Measurements from ENCODE around the gene ATG5.

Gene ATG5

GRCh38 chr6:106186172-106186571 lies 139.4 kb downstream of the ATG5 start:
- Histone ChIP-seq H3K9ac (ENCODE audit: low read length) (no peak overlapping the region), H3K56ac (ENCODE audit: low read length) (no peak overlapping the region), H3K4ac (ENCODE audit: low read depth, low read length) (no peak overlapping the region), H3K4me2 (ENCODE audit: low read length) (no peak overlapping the region), H2BK120ac (ENCODE audit: low read depth, low read length) (no peak overlapping the region), H3K23ac (ENCODE audit: low read length) (no peak overlapping the region), H3K79me1 (ENCODE audit: low read length) (no peaks in the 10 kb centered on the region), H3K4me3 (ENCODE audit: low read length) (no peak overlapping the region), H4K5ac (ENCODE audit: low read length) (no peak overlapping the region), H3K27me3 (ENCODE audit: insufficient read depth, low read length, poor library complexity) (no peaks in the 10 kb centered on the region), H2BK5ac (ENCODE audit: low read length) (no peak overlapping the region), H3K18ac (ENCODE audit: low read length) (no peak overlapping the region), H4K8ac (ENCODE audit: low read depth, low read length) (no peak overlapping the region), H3K36me3 (ENCODE audit: control insufficient read depth, insufficient read depth, low read length) (no peaks in the 10 kb centered on the region), H3K4me1 (ENCODE audit: control insufficient read depth, low read depth, low read length) (peaks cover 4% of the 10 kb centered on the region), H3K27ac (ENCODE audit: low read depth, low read length) (no peak overlapping the region), H2AK5ac (ENCODE audit: low read length) (no peak overlapping the region), H3K79me2 (ENCODE audit: control insufficient read depth, insufficient read depth, low read length) (no peaks in the 10 kb centered on the region), H2BK15ac (replicated peaks; ENCODE audit: low read depth) (no peak overlapping the region)
- no CpG with 5 or more reads among the region's 3 CpGs for WGBS (ENCODE audit: extremely low coverage, insufficient coverage, low lambda C conversion rate)
- DNase-seq = peak; percentile 46

DNA sequence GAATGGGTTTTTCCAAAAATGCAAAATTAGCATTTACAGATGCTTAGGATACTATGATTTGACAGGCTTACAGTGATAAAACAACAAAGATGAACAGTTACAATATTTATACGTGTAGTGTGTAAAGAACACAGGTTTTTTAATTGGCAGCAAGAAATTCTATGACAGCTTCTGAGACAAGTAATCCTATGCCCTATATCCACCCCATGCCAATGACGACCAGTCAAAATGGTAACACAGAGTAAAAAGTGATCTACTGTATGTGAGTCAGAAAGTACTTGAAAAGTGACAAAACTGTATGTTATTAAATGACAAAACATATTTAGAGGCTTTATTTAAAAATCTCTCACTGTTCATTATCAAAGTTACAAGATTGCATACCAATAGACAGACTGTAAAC lies 139.9 kb downstream of the ATG5 start:
- H2BK5ac ChIP-seq (ENCODE audit: low read length) = no peak overlapping the region
- no CpG with 5 or more reads among the region's 2 CpGs for WGBS (ENCODE audit: extremely low coverage, insufficient coverage, low lambda C conversion rate)
- H2BK120ac ChIP-seq (ENCODE audit: low read depth, low read length) = no peak overlapping the region
- no peaks in the 10 kb centered on the region for H3K79me1 ChIP-seq (ENCODE audit: low read length)
- no peak overlapping the region for H4K5ac ChIP-seq (ENCODE audit: low read length)
- peaks cover 4% of the 10 kb centered on the region for H3K4me1 ChIP-seq (ENCODE audit: control insufficient read depth, low read depth, low read length)
- H3K23ac ChIP-seq (ENCODE audit: low read length) = no peak overlapping the region
- H4K8ac ChIP-seq (ENCODE audit: low read depth, low read length) = no peak overlapping the region
- no peak overlapping the region for H3K18ac ChIP-seq (ENCODE audit: low read length)
- H3K27me3 ChIP-seq (ENCODE audit: insufficient read depth, low read length, poor library complexity) = no peaks in the 10 kb centered on the region
- no peak overlapping the region for H3K56ac ChIP-seq (ENCODE audit: low read length)
- no peak overlapping the region for H3K27ac ChIP-seq (ENCODE audit: low read depth, low read length)
- no peaks in the 10 kb centered on the region for H3K79me2 ChIP-seq (ENCODE audit: control insufficient read depth, insufficient read depth, low read length)
- H3K4me3 ChIP-seq (ENCODE audit: low read length) = no peak overlapping the region
- no peak overlapping the region for H2BK15ac ChIP-seq (replicated peaks; ENCODE audit: low read depth)
- H3K4ac ChIP-seq (ENCODE audit: low read depth, low read length) = no peak overlapping the region
- H3K9ac ChIP-seq (ENCODE audit: low read length) = no peak overlapping the region
- no peak overlapping the region for H2AK5ac ChIP-seq (ENCODE audit: low read length)
- no peak overlapping the region for H3K4me2 ChIP-seq (ENCODE audit: low read length)
- DNase-seq = no peak
- H3K36me3 ChIP-seq (ENCODE audit: control insufficient read depth, insufficient read depth, low read length) = no peaks in the 10 kb centered on the region

- Histone ChIP-seq H3K4me2 (ENCODE audit: low read length) (no peak overlapping the region), H3K4me3 (ENCODE audit: low read length) (no peak overlapping the region), H2BK5ac (ENCODE audit: low read length) (no peak overlapping the region), H3K27me3 (ENCODE audit: insufficient read depth, low read length, poor library complexity) (no peaks in the 10 kb centered on the region), H3K4ac (ENCODE audit: low read depth, low read length) (no peak overlapping the region), H3K4me1 (ENCODE audit: control insufficient read depth, low read depth, low read length) (peaks cover 4% of the 10 kb centered on the region), H2BK15ac (replicated peaks; ENCODE audit: low read depth) (no peak overlapping the region), H3K79me1 (ENCODE audit: low read length) (no peaks in the 10 kb centered on the region), H3K23ac (ENCODE audit: low read length) (no peak overlapping the region), H3K79me2 (ENCODE audit: control insufficient read depth, insufficient read depth, low read length) (no peaks in the 10 kb centered on the region), H4K5ac (ENCODE audit: low read length) (no peak overlapping the region), H4K8ac (ENCODE audit: low read depth, low read length) (no peak overlapping the region), H2BK120ac (ENCODE audit: low read depth, low read length) (no peak overlapping the region), H2AK5ac (ENCODE audit: low read length) (no peak overlapping the region), H3K18ac (ENCODE audit: low read length) (no peak overlapping the region), H3K56ac (ENCODE audit: low read length) (no peak overlapping the region), H3K36me3 (ENCODE audit: control insufficient read depth, insufficient read depth, low read length) (no peaks in the 10 kb centered on the region), H3K9ac (ENCODE audit: low read length) (no peak overlapping the region), H3K27ac (ENCODE audit: low read depth, low read length) (no peak overlapping the region)
- DNase-seq = no peak
- 100% methylated on average over 1 of the region's 3 CpGs for WGBS (ENCODE audit: extremely low coverage, insufficient coverage, low lambda C conversion rate)
Observed at GRCh38 chr6:106184629-106185028, 140.9 kb downstream of the ATG5 start.

DNA sequence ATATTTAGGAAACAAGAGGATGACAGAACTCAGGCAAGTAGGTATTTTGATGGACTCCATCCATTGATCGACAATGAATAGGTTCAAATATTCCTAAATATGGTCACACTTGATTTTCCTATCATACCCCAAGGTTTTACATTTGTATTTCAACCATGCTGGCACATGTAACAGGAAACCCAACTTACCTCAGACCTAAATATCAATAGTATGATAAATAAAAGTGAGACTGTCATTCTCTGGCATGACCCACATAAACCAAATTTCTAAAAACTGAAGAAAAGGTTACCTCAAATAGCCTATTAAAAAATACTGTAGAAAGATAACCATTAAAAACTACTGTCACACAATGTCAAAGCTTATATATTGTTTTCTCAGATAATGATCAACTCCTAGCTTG lies 142.1 kb downstream of the ATG5 start:
- Histone ChIP-seq H2AK5ac (ENCODE audit: low read length) (no peak overlapping the region), H3K56ac (ENCODE audit: low read length) (no peak overlapping the region), H3K4me2 (ENCODE audit: low read length) (no peak overlapping the region), H3K36me3 (ENCODE audit: control insufficient read depth, insufficient read depth, low read length) (no peaks in the 10 kb centered on the region), H2BK120ac (ENCODE audit: low read depth, low read length) (no peak overlapping the region), H3K4ac (ENCODE audit: low read depth, low read length) (no peak overlapping the region), H4K8ac (ENCODE audit: low read depth, low read length) (no peak overlapping the region), H3K4me1 (ENCODE audit: control insufficient read depth, low read depth, low read length) (peaks cover 4% of the 10 kb centered on the region), H3K27me3 (ENCODE audit: insufficient read depth, low read length, poor library complexity) (no peaks in the 10 kb centered on the region), H3K18ac (ENCODE audit: low read length) (no peak overlapping the region), H3K23ac (ENCODE audit: low read length) (no peak overlapping the region), H2BK15ac (replicated peaks; ENCODE audit: low read depth) (no peak overlapping the region), H3K79me2 (ENCODE audit: control insufficient read depth, insufficient read depth, low read length) (no peaks in the 10 kb centered on the region), H2BK5ac (ENCODE audit: low read length) (no peak overlapping the region), H4K5ac (ENCODE audit: low read length) (no peak overlapping the region), H3K4me3 (ENCODE audit: low read length) (no peak overlapping the region), H3K9ac (ENCODE audit: low read length) (no peak overlapping the region), H3K27ac (ENCODE audit: low read depth, low read length) (no peak overlapping the region), H3K79me1 (ENCODE audit: low read length) (no peaks in the 10 kb centered on the region)
- WGBS (ENCODE audit: extremely low coverage, insufficient coverage, low lambda C conversion rate) = no CpG with 5 or more reads among the region's 1 CpG
- no peak for DNase-seq

- no peaks in the 10 kb centered on the region for H3K27me3 ChIP-seq (ENCODE audit: insufficient read depth, low read length, poor library complexity)
- WGBS (ENCODE audit: extremely low coverage, insufficient coverage, low lambda C conversion rate) = no CpG with 5 or more reads among the region's 5 CpGs
- no peak overlapping the region for H3K27ac ChIP-seq (ENCODE audit: low read depth, low read length)
- no peaks in the 10 kb centered on the region for H3K36me3 ChIP-seq (ENCODE audit: control insufficient read depth, insufficient read depth, low read length)
- no peak overlapping the region for H3K4ac ChIP-seq (ENCODE audit: low read depth, low read length)
- no peak overlapping the region for H2BK5ac ChIP-seq (ENCODE audit: low read length)
- H3K79me1 ChIP-seq (ENCODE audit: low read length) = no peaks in the 10 kb centered on the region
- no peak overlapping the region for H4K5ac ChIP-seq (ENCODE audit: low read length)
- no peak overlapping the region for H2AK5ac ChIP-seq (ENCODE audit: low read length)
- DNase-seq = no peak
- no peak overlapping the region for H3K4me2 ChIP-seq (ENCODE audit: low read length)
- H3K4me1 ChIP-seq (ENCODE audit: control insufficient read depth, low read depth, low read length) = peaks cover 4% of the 10 kb centered on the region
- H4K8ac ChIP-seq (ENCODE audit: low read depth, low read length) = no peak overlapping the region
- H3K4me3 ChIP-seq (ENCODE audit: low read length) = no peak overlapping the region
- H3K18ac ChIP-seq (ENCODE audit: low read length) = no peak overlapping the region
- no peaks in the 10 kb centered on the region for H3K79me2 ChIP-seq (ENCODE audit: control insufficient read depth, insufficient read depth, low read length)
- H2BK15ac ChIP-seq (replicated peaks; ENCODE audit: low read depth) = no peak overlapping the region
- no peak overlapping the region for H3K9ac ChIP-seq (ENCODE audit: low read length)
- no peak overlapping the region for H3K23ac ChIP-seq (ENCODE audit: low read length)
- H3K56ac ChIP-seq (ENCODE audit: low read length) = no peak overlapping the region
- no peak overlapping the region for H2BK120ac ChIP-seq (ENCODE audit: low read depth, low read length)
Observed at GRCh38 chr6:106182455-106182854, 143.1 kb downstream of the ATG5 start.

DNA sequence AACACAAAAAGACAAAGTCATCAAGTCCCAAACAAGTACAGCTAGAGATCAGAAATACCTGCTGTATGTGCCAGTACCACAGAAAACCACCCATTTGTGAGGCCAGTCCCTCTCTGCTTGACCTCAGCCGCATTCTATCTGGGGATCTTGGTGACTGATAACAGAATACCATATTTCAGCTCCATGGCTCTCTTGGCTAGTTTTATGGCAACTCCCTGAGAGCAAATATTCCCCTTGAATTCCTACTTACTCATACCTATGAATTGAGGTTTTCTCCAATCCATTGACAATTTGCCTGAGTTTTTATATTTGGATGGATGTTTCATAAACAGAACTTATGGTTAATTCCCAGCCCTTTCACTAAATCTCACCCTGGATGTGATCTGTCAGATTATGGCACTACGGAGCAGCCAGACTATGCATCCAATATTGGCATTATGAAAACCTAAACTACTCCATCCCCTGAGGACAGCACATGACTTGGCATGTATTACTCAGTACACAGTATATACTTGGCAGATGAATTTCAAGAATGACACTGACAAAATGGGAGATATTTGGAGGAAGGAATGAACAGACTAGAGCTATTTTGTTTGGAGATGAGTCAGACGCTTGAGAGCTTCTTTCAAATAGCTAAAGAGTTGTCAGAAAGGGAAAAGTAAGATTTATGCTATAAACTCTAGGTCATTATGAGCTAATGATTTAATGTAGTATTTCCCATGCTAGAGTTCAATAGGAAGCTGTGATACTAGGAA lies 143.7 kb downstream of the ATG5 start:
- Histone ChIP-seq H3K18ac (ENCODE audit: low read length) (no peak overlapping the region), H3K23ac (ENCODE audit: low read length) (no peak overlapping the region), H4K5ac (ENCODE audit: low read length) (no peak overlapping the region), H3K4me1 (ENCODE audit: control insufficient read depth, low read depth, low read length) (peaks cover 4% of the 10 kb centered on the region), H3K4me3 (ENCODE audit: low read length) (no peak overlapping the region), H3K79me1 (ENCODE audit: low read length) (no peaks in the 10 kb centered on the region), H2BK120ac (ENCODE audit: low read depth, low read length) (no peak overlapping the region), H2AK5ac (ENCODE audit: low read length) (no peak overlapping the region), H2BK15ac (replicated peaks; ENCODE audit: low read depth) (no peak overlapping the region), H3K56ac (ENCODE audit: low read length) (no peak overlapping the region), H3K79me2 (ENCODE audit: control insufficient read depth, insufficient read depth, low read length) (no peaks in the 10 kb centered on the region), H3K9ac (ENCODE audit: low read length) (no peak overlapping the region), H3K4ac (ENCODE audit: low read depth, low read length) (no peak overlapping the region), H3K27me3 (ENCODE audit: insufficient read depth, low read length, poor library complexity) (no peaks in the 10 kb centered on the region), H3K4me2 (ENCODE audit: low read length) (no peak overlapping the region), H3K36me3 (ENCODE audit: control insufficient read depth, insufficient read depth, low read length) (no peaks in the 10 kb centered on the region), H3K27ac (ENCODE audit: low read depth, low read length) (no peak overlapping the region), H4K8ac (ENCODE audit: low read depth, low read length) (no peak overlapping the region), H2BK5ac (ENCODE audit: low read length) (no peak overlapping the region)
- no CpG with 5 or more reads among the region's 3 CpGs for WGBS (ENCODE audit: extremely low coverage, insufficient coverage, low lambda C conversion rate)
- DNase-seq = no peak
